Glutamatergic neuron (in vitro differentiated cells): ENCODE measurements around the gene MS4A8. TPM values are rescaled to one million over a fixed set of nuclear protein-coding genes. Genes with fewer than 3 reads are reported as not detected.
"Not testable (repeated sequence)": the region's sequence is repeated elsewhere in the genome, so short reads cannot be mapped to it uniquely, and the experiment has no call there.

ENCODE experiments used
- DNase-seq: peaks from one replicate; pipeline ENCODE4 v3.0.0; 2022
- H3K27ac Mint-ChIP-seq: one replicate; pipeline ENCODE4 v1.8.0; 2020; ENCODE audit warnings: mild to moderate bottlenecking, mixed read lengths, inconsistent platforms; ENCODE audit not compliant: unreplicated experiment
- H3K27me3 Mint-ChIP-seq: one replicate; pipeline ENCODE4 v1.8.0; 2020; ENCODE audit warnings: mild to moderate bottlenecking, moderate library complexity, mixed read lengths, inconsistent platforms; ENCODE audit not compliant: unreplicated experiment
- H3K36me3 Mint-ChIP-seq: one replicate; pipeline ENCODE4 v1.8.0; 2020; ENCODE audit warnings: mild to moderate bottlenecking, mixed read lengths, inconsistent platforms; ENCODE audit not compliant: unreplicated experiment
- H3K4me1 Mint-ChIP-seq: one replicate; pipeline ENCODE4 v1.8.0; 2020; ENCODE audit warnings: mild to moderate bottlenecking, low read depth, mixed read lengths, inconsistent platforms; ENCODE audit not compliant: unreplicated experiment
- H3K4me3 Mint-ChIP-seq: one replicate; pipeline ENCODE4 v1.8.0; 2020; ENCODE audit warnings: mild to moderate bottlenecking, mixed read lengths, inconsistent platforms; ENCODE audit not compliant: unreplicated experiment
- H3K9me3 Mint-ChIP-seq: one replicate; pipeline ENCODE4 v1.8.0; 2020; ENCODE audit warnings: mild to moderate bottlenecking, moderate library complexity, mixed read lengths, inconsistent platforms; ENCODE audit not compliant: unreplicated experiment
- long read RNA-seq: library from polyadenylated mRNA; unstranded; transcript quantifications from one replicate; pipeline ENCODE4 v2.0.0, GENCODE V29; 2020; ENCODE audit not compliant: unreplicated experiment
- total RNA-seq: library from RNA; stranded (reverse); fragmentation: NEBNext Ultra II Directional; extraction: Animal tissue kit (Norgen Biotek cat#: 25700); gene quantifications from one replicate; pipeline ENCODE4 v1.2.1, GENCODE V29; 2021; ENCODE audit not compliant: unreplicated experiment
- TF ChIP-seq, protein P1 (sequence below): fragments of 200-600 bp; sonication (generic); IDR thresholded peaks from one replicate; pipeline ENCODE4 v1.5.0; 2021; ENCODE audit not compliant: partially characterized antibody, unreplicated experiment

MS4A8 gene, protein sequence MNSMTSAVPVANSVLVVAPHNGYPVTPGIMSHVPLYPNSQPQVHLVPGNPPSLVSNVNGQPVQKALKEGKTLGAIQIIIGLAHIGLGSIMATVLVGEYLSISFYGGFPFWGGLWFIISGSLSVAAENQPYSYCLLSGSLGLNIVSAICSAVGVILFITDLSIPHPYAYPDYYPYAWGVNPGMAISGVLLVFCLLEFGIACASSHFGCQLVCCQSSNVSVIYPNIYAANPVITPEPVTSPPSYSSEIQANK
- not detected for total RNA-seq
- long read RNA-seq, result 0 reads

- Mint-ChIP-seq H3K9me3 (no peaks in the 10 kb centered on the region), H3K27ac (no peak within 1 kb of the TSS), H3K36me3 (no peaks in the 10 kb centered on the region), H3K4me3 (no peak within 1 kb of the TSS), H3K4me1 (no peaks in the 10 kb centered on the region), H3K27me3 (peaks cover 2% of the 10 kb centered on the region)
- no peak for DNase-seq
- TF ChIP-seq, protein P1, sequence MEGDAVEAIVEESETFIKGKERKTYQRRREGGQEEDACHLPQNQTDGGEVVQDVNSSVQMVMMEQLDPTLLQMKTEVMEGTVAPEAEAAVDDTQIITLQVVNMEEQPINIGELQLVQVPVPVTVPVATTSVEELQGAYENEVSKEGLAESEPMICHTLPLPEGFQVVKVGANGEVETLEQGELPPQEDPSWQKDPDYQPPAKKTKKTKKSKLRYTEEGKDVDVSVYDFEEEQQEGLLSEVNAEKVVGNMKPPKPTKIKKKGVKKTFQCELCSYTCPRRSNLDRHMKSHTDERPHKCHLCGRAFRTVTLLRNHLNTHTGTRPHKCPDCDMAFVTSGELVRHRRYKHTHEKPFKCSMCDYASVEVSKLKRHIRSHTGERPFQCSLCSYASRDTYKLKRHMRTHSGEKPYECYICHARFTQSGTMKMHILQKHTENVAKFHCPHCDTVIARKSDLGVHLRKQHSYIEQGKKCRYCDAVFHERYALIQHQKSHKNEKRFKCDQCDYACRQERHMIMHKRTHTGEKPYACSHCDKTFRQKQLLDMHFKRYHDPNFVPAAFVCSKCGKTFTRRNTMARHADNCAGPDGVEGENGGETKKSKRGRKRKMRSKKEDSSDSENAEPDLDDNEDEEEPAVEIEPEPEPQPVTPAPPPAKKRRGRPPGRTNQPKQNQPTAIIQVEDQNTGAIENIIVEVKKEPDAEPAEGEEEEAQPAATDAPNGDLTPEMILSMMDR, result no peak
Measured at GRCh38 chr11:60699284-60699691, at the start of gene MS4A8. Gene MS4A8, plus strand, starts transcription at chr11:60699612. Its CDS starts 1,249 bp downstream, at chr11:60700861.

- H3K27me3 Mint-ChIP-seq, result no peaks in the 10 kb centered on the region
- no peak overlapping the region for H3K27ac Mint-ChIP-seq
- no peaks in the 10 kb centered on the region for H3K9me3 Mint-ChIP-seq
- no peak overlapping the region for H3K4me3 Mint-ChIP-seq
- H3K36me3 Mint-ChIP-seq, result no peaks in the 10 kb centered on the region
- DNase-seq, result no peak
- TF ChIP-seq, protein P1, result no peak
- H3K4me1 Mint-ChIP-seq, result no peaks in the 10 kb centered on the region
Measured at GRCh38 chr11:60657888-60658287, 41.5 kb upstream of the MS4A8 start.

DNA sequence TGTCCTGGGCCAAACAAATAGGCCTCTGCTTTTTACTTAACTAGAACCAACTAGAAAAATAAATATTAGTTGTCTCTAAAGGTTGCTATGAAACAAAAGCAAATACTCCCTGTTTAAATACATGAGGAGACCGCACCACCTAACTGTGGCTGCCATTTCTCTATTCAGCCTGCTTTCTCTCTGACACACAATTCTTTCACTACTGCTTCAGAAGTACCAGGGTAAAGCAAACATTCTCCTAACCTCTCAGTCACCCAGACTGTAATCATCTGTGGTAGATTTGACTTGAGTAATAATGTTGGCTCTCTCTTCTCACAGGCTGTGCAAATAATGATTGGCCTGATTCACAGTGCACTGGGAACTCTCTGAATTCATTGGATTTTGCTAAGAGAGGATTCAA lies 41.0 kb upstream of the MS4A8 start:
- no peak overlapping the region for H3K4me3 Mint-ChIP-seq
- H3K27me3 Mint-ChIP-seq, result no peaks in the 10 kb centered on the region
- no peaks in the 10 kb centered on the region for H3K9me3 Mint-ChIP-seq
- no peaks in the 10 kb centered on the region for H3K4me1 Mint-ChIP-seq
- no peak for DNase-seq
- H3K27ac Mint-ChIP-seq, result no peak overlapping the region
- TF ChIP-seq, protein P1, result no peak
- no peaks in the 10 kb centered on the region for H3K36me3 Mint-ChIP-seq

DNA sequence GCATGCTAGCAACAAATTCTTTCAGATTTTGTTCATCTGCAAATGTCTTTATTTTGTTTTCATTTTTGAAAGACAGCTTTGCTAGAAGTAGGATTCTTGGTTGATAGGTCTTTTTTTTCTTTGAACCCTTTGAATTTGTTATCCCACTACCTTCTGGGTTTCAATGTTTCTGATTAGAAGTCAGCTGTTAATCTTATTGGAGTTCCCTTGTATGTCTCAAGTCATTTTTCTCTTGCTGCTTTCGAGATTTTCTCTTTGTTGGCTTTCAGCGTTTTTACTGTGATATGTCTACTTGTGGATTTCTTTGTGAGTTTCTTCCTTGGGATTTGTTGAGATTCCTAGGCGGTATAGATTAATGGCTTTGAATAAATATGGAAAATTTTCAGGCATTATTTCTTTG lies 27.2 kb upstream of the MS4A8 start:
- no peak overlapping the region for H3K27ac Mint-ChIP-seq
- H3K36me3 Mint-ChIP-seq, result peaks cover 6% of the 10 kb centered on the region
- no peak for DNase-seq
- H3K9me3 Mint-ChIP-seq, result peaks cover 10% of the 10 kb centered on the region
- H3K27me3 Mint-ChIP-seq, result no peaks in the 10 kb centered on the region
- no peaks in the 10 kb centered on the region for H3K4me1 Mint-ChIP-seq
- H3K4me3 Mint-ChIP-seq, result no peak overlapping the region
- TF ChIP-seq, protein P1, result no peak

DNA sequence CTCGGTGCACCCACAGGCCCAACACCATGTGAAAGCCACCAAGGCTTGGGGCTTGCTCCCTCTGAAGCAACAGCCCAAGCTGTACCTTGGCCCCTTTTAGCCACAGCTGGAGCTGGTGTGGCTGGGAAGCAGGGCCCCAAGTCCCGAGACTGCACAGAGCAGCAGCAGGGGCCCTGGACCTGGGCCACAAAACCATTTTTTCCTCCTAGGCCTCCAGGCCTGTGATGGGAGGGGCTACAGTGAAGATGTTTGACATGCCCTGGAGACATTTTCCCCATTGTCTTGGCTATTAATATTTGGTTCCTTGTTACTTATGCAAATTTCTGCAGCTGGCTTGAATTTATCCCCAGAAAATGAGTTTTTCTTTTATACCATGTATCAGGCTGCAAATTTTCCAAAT lies 21.2 kb upstream of the MS4A8 start:
- peaks cover 16% of the 10 kb centered on the region for H3K9me3 Mint-ChIP-seq

More for the DNA sequence above, 21.2 kb upstream of the MS4A8 start:
- peaks cover 14% of the 10 kb centered on the region for H3K36me3 Mint-ChIP-seq
- H3K4me1 Mint-ChIP-seq, H3K27me3 Mint-ChIP-seq, DNase-seq, H3K27ac Mint-ChIP-seq, H3K4me3 Mint-ChIP-seq: not testable (repeated sequence)
